Lung (tissue), 12 donors: ENCODE data around the gene DCTN5. TPM values are rescaled to one million over a fixed set of nuclear protein-coding genes. Genes with fewer than 3 reads are reported as not detected.
"Not testable (repeated sequence)": the region's sequence is repeated elsewhere in the genome, so short reads cannot be mapped to it uniquely, and the experiment has no call there.

ENCODE experiments used
- ATAC-seq: fragments of 200-7000 bp; cut with Tn5 transposase; one replicate; pipeline ENCODE4 v1.9.1; 2020; ENCODE audit warnings: moderate number of reproducible peaks; ENCODE audit not compliant: insufficient read depth, low FRiP score
- DNase-seq, 3 donors: peaks; one replicate each; pipeline ENCODE4 v3.0.0-alpha.2; 2013 to 2017
- H3K27ac ChIP-seq, 2 donors: one replicate each; pipeline ENCODE4 v1.5.1; 2013; ENCODE audit warnings: mild to moderate bottlenecking in 2 of 2, moderate library complexity in 2 of 2, control low read depth in 1 of 2, inconsistent platforms in 1 of 2, low read depth in 1 of 2, low read length in 1 of 2
- H3K27me3 ChIP-seq, 3 donors: one replicate each; pipeline ENCODE4 v1.5.1; 2013; ENCODE audit warnings: low read length in 2 of 3; ENCODE audit not compliant: control insufficient read depth in 3 of 3, insufficient read depth in 3 of 3
- H3K36me3 ChIP-seq, 4 donors: one replicate each; pipeline ENCODE4 v1.5.1; 2013; ENCODE audit warnings: low read length in 4 of 4, mild to moderate bottlenecking in 1 of 4, moderate library complexity in 1 of 4; ENCODE audit not compliant: control insufficient read depth in 4 of 4, insufficient read depth in 4 of 4
- H3K4me1 ChIP-seq, 5 donors: one replicate each; pipeline ENCODE4 v1.5.1; 2013; ENCODE audit warnings: low read length in 5 of 5, mild to moderate bottlenecking in 2 of 5, moderate library complexity in 1 of 5; ENCODE audit not compliant: control insufficient read depth in 5 of 5, insufficient read depth in 5 of 5
- H3K4me3 ChIP-seq: one replicate; pipeline ENCODE4 v1.5.1; 2013; ENCODE audit warnings: mild to moderate bottlenecking, control low read depth, moderate library complexity
- H3K9ac ChIP-seq, 2 donors: one replicate each; pipeline ENCODE4 v1.5.1; 2013; ENCODE audit warnings: low read length in 2 of 2, control low read depth in 1 of 2; ENCODE audit not compliant: insufficient read depth in 1 of 2
- H3K9me3 ChIP-seq, 4 donors: one replicate each; pipeline ENCODE4 v1.5.1; 2013; ENCODE audit warnings: low read length in 3 of 4, mild to moderate bottlenecking in 1 of 4, moderate library complexity in 1 of 4; ENCODE audit not compliant: control insufficient read depth in 4 of 4, insufficient read depth in 3 of 4
- WGBS, 2 donors: extraction: QIAGEN DNeasy Blood & Tissue Kit; methylation state at CpG; one replicate each; pipeline ENCODE4 v1.1.7; 2013; 5-methylcytosine and 5-hydroxymethylcytosine counted together
- polyA plus RNA-seq, 2 donors: library from polyadenylated mRNA; stranded (reverse); fragments of 200-250 nt; gene quantifications; one replicate each; pipeline ENCODE4 v1.2.1, GENCODE V29; 2013
- total RNA-seq, 2 donors: library from RNA; depleted of rRNA in 1 of 2; stranded (reverse); fragments of >200 nt in 1 of 2; gene quantifications; one replicate each; pipeline ENCODE4 v1.2.1, GENCODE V29; 2014 to 2021
- TF ChIP-seq, protein P1 (sequence below): IDR thresholded peaks from 2 replicates; pipeline ENCODE4 v1.5.1; 2012; ENCODE audit warnings: mild to moderate bottlenecking; ENCODE audit errors: control extremely low read depth, extremely low read depth
- donor health status: control.
- donor health status: control.
- donor health status: Bipolar disorder and iron deficiency.
- donor health status: healthy.
- donor health status: DM: yes; HTN: yes; CAD: no.

Gene DCTN5
- total and polyA plus RNA-seq, 4 donors, result 10.5 to 46.2 (median 34.7) TPM

DNA sequence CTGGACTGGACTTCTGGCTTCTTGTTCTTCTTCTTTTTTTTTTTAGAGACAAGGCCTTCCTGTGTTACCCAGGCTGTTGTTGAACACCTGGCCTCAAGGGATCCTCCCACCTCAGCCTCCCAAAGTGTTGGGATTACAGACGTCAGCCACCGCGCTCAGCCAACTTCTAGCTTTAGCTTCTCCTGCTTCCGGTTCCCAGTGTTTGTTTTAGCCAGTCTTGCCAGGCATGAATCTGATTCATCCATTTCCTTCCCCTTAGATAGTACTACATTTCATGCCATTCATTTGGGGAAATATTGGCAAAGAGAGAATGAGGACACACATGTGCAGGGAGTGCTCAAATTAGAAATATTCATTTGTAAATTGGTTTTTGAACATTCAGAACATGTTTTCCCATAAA lies 33.1 kb upstream of the DCTN5 start:
- Histone ChIP-seq H3K27ac (no peak overlapping the region), H3K4me1 (no peaks in the 10 kb centered on the region), H3K4me3 (no peak overlapping the region), H3K9ac (no peak overlapping the region), H3K27me3 (no peaks in the 10 kb centered on the region), H3K9me3 (no peaks in the 10 kb centered on the region), H3K36me3 (peaks cover 3 to 22% (median 11%) of the 10 kb centered on the region in 4 donors)
- TF ChIP-seq, protein P1, sequence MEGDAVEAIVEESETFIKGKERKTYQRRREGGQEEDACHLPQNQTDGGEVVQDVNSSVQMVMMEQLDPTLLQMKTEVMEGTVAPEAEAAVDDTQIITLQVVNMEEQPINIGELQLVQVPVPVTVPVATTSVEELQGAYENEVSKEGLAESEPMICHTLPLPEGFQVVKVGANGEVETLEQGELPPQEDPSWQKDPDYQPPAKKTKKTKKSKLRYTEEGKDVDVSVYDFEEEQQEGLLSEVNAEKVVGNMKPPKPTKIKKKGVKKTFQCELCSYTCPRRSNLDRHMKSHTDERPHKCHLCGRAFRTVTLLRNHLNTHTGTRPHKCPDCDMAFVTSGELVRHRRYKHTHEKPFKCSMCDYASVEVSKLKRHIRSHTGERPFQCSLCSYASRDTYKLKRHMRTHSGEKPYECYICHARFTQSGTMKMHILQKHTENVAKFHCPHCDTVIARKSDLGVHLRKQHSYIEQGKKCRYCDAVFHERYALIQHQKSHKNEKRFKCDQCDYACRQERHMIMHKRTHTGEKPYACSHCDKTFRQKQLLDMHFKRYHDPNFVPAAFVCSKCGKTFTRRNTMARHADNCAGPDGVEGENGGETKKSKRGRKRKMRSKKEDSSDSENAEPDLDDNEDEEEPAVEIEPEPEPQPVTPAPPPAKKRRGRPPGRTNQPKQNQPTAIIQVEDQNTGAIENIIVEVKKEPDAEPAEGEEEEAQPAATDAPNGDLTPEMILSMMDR, result no peak
- ATAC-seq, result peak; percentile 27
- 59 to 65% methylated on average over 4 of the region's 4 CpGs for WGBS, 2 donors
- no peak for DNase-seq

DNA sequence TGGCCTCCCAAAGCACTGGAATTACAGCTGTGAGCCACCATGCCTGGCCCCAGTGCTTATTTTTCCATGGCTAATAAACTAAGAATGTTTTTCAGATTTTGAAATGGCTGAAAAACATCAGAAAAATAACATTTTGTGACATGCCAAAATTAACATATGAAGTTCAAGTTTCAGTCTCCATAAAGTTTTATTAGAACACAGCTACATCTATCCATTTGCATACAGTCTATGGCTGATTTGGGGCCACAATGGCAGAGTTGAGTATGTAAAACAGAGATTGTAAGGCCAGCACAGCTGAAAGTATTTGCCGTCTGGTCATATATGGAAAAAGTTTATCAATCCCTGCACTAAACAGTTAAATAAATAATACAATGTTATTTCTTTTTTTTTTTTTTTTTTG lies 31.3 kb upstream of the DCTN5 start:
- 100% methylated on average over 1 of the region's 1 CpG for WGBS, 2 donors
- no peak for DNase-seq
- H3K27me3 ChIP-seq, result no peaks in the 10 kb centered on the region

DNA sequence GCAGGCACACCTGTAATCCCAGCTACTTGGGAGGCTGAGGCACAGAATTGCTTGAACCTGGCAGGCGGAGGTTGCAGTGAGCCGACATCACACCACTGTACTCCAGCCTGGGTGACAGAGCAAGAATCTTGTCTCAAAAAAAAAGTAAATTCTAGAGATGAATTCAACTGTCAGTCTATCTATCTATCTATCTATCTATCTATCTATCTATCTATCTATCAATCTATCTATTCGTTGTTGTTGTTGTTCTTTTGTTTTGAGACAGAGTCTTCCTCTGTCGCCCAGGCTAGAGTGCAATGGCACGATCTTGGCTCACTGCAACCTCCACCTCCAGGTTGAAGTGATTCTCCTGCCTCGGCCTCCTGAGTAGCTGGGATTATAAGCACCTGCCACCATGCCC lies 30.4 kb upstream of the DCTN5 start:
- DNase-seq, result not testable (repeated sequence)

More for the DNA sequence above, 31.3 kb upstream of the DCTN5 start:
- no peak for ATAC-seq
- H3K9ac ChIP-seq, result no peak overlapping the region
- H3K4me3 ChIP-seq, result no peak overlapping the region
- peaks cover 0 to 21% (median 11%) of the 10 kb centered on the region in 4 donors for H3K36me3 ChIP-seq
- TF ChIP-seq, protein P1, result no peak
- H3K9me3 ChIP-seq, result no peaks in the 10 kb centered on the region
- H3K27ac ChIP-seq, result no peak overlapping the region
- H3K4me1 ChIP-seq, result no peaks in the 10 kb centered on the region

DNA sequence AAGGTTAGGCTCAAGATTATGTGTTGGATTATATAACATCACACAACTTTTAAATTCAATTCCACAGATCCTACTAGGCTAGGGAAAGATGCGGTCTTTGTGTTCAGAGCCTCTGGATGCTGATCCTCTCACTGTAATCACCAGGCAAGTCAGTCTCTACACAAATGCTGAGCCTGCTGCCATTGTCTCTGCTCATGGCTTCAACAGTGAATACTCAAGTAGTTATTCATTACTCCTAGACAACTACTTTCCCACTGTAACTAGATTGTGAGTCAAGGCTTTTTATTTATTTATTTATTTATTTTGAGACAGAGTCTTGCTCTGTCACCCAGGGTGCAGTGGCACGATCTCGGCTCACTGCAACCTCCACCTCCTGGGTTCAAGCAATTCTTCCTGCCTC lies 29.3 kb upstream of the DCTN5 start:
- no peak for DNase-seq
- Histone ChIP-seq H3K36me3 (peaks cover 0 to 20% (median 7%) of the 10 kb centered on the region in 4 donors), H3K4me1 (no peaks in the 10 kb centered on the region), H3K9ac (no peak overlapping the region), H3K4me3 (no peak overlapping the region), H3K9me3 (no peaks in the 10 kb centered on the region), H3K27ac (no peak overlapping the region), H3K27me3 (no peaks in the 10 kb centered on the region)
- ATAC-seq, result no peak
- WGBS, 2 donors, result 97 to 100% methylated on average over 3 of the region's 3 CpGs
- TF ChIP-seq, protein P1, result no peak

More for the DNA sequence above, 30.4 kb upstream of the DCTN5 start:
- H3K9ac ChIP-seq, H3K27me3 ChIP-seq, H3K9me3 ChIP-seq, ATAC-seq, H3K4me3 ChIP-seq, H3K4me1 ChIP-seq, H3K27ac ChIP-seq: not testable (repeated sequence)
- WGBS, 2 donors, result 96 to 98% methylated on average over 6 of the region's 6 CpGs
- peaks cover 0 to 21% (median 8%) of the 10 kb centered on the region in 4 donors for H3K36me3 ChIP-seq
